GM19328 (cell line): ENCODE data around the gene RPA1.

Source experiments
- ATAC-seq: cut with Tn5 transposase; IDR thresholded peaks from one replicate; pipeline ENCODE4 v1.9.1; 2021; ENCODE audit warnings: mild to moderate bottlenecking, moderate library complexity; ENCODE audit not compliant: unreplicated experiment

The RPA1 gene

DNA sequence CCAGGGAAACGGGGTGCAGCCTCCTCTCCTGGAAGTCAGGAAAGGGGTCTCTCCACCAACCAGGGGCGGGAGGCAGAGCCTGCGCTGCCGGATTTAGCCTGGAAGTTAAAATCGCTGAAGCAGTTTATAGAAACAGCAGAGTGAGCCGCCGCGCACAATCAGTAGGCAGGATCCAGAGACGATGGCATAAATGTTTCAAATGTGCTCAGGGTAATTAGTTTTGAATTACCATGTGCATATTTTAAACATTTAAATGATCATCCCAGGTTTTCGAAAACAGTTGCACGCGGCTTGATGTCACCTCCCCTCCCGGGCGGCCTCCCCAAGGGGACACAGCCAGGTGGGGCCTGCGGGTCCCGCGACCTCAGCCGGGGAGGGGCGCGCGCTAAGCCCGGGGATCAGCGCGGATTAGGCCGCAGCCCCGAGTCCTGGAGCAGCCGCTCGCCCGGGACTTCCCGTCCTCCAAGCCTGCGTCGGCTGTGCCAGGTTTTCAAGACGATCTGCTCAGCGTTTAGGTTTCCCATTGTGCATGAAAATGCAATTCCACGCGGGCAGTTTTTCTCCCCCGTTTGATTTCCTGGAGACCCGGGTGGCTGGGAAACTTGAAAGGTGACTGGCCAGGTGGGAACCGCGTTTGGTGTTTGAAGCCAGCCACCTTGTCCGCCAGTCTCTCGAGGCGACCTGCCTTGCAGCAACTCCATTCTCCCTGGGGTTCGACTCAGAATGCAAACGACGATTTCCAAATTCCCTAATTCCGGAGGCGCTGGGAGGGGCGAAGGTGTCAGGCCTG is 78.3 kb downstream of the RPA1 start:
- ATAC-seq: no peak

DNA sequence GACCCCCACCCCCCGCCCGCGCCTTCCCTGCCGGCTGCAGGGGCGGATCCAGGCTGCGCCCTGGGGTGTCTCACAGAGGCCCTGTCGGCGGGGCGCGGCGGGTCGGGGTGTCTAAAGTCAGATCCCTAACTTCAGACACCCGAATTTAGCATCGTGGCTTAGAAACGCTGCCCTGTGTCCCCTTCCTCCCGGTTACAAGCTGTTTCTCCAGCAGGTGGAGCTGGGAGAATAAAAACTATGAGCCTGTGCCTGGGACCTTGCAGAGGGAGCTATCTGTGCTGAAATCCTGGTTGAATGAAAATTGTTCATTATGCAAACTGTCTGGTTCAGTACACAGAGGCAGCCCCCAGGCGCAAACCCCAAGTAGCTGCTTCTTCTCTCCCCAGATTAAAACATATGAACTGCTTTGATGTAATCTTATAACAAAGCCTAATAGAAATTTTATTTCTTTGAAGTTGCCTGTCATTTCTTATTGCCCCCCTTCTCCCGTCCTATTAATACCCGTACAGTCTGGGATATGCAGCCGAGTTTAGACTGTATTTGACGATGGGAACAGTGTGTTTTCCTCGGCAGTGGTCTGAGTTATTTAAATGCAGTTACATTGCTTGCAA is 79.0 kb downstream of the RPA1 start:
- ATAC-seq: no peak

DNA sequence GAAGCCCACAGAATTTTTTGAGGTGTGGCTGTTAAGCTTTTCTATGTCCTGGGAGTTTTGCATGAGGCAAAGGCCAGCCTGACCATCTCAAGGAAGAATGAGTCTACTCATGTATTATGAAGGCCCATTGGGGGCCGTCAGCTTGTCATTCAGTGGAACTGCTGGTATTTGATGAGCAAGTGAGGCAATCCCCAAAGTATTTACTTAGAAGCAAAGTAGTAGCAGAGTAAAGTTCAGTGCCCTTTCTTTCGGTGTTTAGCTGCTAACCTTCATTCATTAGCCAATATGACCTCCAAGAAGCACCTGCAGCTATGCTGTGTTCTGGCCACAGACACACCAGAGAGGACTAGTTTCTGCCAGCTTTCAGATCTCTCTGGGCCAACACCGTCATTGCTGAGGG is 80.2 kb downstream of the RPA1 start:
- ATAC-seq: no peak

DNA sequence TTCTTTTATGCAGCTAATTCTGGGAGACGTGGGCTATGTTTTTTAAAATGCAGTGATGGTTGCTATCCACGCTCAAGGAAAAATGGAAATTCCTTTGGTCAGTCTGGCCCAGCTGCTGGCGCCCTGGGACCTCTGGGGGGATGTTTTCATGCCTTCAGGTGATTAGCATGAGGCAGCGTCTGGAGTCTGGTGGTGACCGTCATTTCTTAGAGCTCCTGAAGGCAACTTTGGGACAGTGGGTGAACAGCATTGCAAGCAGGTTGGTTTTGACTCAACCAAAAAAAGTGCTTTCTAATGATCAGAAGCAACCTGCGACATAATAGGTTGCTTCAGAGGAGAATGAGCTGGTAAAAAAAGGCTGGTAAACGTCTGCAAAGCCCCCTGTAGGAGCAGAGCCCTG is 82.3 kb downstream of the RPA1 start:
- ATAC-seq: no peak

DNA sequence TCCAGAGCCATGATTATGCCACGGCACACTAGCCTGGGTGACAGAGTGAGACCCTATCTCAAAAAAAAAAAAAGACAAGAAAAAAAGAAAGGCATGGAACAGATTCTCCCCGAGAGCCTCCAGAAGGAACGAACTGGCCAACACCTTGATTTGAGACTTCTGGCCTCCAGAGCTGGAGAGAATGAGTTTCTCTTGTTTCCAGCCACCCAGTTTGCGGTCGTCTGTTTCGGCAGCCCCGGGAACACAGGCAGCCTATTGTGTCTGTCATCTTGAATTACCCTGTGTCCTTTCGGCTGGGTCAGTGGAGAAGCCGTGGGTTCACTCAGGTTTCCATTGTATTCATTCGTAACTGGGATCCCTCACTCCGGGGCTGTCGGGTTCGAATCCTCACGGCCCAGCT is 83.9 kb downstream of the RPA1 start:
- ATAC-seq: no peak

DNA sequence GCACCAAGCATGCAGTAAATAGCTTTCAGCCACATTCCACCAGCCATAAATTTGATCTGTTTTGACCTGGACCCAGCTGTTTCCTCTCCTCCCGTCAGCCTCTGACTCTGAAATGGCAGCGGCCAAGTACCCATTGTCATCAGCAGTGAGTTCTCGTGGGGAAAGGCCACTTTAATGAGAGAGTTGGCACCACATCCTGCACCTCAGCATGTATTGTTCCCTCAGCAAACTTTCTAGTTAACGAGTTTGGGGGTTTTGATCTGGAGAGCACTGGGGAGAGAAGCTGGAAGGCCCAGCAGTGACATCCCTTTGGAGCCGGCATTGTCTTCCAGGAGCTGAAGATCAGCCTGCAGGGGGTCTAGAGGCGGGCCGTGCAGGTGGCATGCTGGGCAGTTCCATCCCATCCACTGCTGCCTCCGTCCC is 84.9 kb downstream of the RPA1 start:
- ATAC-seq: no peak

DNA sequence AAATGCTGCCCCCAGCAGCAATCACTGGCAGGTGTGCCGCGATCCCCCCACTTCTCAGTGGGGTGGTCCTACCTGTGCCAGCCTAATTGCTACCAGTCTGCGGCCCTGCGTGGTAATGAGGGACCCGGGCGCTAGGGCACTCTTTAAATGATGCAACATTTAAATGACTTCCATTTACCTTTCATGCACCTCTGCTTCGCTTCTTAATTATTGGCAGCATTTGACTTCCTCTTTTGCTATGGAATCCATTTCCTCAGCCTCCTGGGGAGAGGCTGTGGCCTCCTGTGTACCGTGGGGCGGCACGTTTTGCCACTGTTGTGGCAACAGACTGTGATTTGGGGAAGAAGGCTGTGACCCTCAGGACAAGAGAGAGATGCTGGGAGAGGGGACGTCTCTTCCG is 86.1 kb downstream of the RPA1 start:
- ATAC-seq: no peak

DNA sequence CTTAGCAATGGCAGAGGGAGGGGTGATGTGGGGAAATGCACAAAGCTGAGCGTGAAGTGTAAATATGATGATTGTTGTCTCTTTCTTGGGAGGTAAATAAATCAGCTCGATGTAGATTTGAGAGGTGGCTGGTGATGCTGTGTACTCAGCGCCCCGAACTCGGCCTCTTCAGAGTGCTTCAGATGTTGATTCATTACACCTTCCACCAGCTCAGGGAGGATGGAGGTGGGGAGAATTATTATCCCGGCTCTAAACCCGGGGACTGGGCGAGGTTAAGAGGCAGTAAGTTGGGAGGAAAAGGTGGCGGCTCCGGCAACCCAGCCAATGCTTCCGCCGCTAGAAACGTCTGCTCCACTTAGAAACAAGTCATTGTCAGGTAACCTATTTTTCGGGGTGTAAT is 86.5 kb downstream of the RPA1 start:
- ATAC-seq: no peak

DNA sequence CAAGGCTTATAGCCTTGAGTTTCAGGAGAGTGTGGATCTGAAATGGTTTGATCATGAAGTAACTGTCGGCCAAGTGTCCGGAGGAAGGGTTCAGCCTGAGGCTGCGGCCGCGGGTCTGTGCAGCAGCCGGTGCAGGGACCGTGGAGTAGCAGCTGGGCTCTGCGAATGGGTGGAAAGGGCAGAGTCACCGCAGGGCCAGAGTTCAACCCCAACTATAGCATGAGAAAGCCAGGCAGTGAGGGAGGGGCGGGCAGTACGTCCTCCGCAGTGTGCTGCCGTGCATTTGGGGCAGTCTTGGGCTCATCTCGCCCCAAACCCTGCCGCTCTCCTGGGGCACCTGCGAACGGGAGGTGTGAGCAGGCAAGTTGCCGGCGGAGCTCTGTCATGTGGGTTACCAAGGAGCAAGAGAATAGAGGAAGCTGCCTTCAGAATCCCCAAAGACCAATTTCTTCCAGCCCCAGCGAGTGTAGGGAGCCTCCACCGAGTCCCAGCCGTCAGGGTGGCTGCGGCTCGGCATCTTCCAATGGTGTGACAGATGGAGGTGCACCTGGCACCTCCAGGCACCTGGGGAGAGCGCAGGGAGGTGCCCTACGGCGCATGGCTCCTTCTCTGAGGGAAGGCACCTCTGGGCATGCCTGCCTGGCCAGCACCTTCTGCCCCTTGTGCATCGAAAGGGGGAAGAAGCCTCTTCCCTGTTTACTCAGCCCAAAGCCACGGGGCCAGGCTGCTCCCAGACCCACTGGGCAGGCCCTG is 87.3 kb downstream of the RPA1 start:
- ATAC-seq: no peak

DNA sequence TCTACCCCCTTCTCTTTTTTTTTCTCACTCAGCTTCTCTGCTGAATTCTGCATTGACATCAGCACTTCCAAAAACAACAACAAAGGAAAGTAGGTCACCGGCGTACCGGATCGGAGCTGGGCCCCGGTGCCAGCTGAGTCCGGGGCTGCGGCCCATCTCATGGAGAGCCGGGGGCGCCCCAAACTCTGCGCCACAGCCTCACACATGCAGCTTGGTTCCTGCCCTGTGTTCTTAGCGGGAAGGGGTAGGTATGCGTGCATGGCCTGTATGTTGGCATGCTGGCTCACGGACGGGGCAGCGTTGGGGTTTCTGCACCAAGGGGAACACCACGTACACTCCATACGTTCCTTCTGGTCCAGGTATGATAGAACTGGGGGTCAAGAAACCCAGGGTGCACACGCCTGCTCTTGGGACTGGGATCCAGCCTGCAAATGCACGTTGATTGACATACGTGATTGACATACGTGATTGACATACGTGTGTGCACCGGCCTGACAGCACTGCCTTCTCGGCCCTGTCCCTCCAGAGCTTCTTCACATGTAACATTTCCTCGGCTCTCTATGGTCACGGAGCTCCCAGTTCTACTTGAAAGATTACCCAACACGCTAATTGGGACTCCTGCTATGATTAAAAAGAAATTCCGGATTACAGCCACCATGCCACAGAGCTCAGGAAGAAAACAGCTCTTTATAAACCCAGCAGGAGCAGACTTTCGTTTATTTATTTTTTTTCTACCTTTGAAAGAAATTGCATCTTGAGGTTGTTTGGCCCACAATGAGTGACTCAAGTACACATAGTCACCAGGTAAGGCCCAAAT is 88.7 kb downstream of the RPA1 start:
- ATAC-seq: no peak

DNA sequence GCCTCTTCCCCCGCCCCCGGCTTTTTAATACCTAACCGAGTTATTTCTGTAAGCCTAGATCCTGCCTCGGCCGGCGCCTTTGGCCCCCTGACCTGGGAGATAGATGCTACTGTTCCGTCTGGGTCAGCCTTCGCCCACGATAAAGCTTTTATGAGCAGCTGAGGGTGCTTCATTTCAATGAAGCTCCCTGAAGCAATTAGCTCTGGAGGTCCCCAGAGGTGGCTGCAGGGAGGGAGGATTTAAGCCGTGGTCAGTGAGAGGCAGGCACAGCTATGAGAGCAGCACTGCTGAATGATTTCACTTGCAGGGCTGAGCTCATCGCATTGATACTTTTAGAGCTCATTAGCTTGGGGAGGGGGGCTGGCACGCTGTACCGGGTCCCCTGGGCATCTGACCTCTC is 89.4 kb downstream of the RPA1 start:
- ATAC-seq: no peak

DNA sequence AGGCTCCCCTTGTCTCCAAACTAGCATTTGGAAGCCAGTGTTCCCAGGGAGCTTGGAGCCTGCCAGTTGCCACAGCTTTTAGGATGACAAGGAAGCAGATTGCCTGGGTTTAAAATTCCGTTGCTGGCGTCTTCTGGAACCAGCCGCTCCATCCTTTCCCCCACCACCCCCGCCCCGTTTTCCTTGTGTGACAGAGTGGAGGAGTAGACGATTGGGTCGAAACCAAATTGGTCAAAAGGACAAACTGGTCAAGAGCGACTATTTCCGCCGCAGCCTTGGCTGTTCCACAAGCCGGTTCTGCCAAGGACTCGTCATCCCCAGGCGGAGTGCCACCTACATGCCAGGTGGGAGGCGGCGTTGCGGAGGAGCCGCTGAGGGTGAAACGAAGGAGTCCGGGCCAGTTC is 91.1 kb downstream of the RPA1 start:
- no peak for ATAC-seq

DNA sequence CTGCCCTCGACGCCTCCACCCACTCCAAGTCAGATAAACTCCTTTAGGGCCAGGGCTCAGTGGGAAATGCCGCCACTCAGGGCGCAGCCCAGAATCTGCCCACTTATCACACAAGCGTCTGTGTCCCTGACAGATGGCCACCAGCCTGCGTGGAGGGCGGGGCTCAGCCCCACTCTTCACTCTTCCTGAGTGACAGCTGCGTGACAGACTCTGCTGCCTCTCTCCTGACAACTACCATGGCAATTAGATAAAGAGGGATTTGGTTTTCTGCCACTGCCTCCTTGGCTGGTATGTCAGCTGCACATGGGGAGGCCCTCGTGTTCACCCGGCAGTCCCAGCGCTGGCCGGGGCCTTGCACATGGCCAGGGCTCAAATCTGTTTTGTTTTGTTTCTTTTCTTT is 99.2 kb downstream of the RPA1 start:
- ATAC-seq: no peak

DNA sequence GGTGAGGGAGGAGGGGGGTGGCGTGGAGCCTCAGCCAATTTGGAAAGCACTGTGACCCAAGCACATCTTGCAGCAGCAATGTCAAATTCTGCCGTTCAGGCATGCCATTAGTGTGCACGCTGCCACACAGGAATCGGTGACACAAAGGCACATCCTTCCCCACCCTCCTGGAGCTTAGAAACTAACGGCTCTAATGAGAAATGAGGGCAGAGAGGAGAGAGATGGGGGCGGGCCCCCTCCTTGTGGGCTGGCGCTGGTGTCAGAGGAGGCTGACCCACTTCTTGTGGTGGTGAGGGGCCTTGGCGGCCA is 100.5 kb downstream of the RPA1 start:
- no peak for ATAC-seq

DNA sequence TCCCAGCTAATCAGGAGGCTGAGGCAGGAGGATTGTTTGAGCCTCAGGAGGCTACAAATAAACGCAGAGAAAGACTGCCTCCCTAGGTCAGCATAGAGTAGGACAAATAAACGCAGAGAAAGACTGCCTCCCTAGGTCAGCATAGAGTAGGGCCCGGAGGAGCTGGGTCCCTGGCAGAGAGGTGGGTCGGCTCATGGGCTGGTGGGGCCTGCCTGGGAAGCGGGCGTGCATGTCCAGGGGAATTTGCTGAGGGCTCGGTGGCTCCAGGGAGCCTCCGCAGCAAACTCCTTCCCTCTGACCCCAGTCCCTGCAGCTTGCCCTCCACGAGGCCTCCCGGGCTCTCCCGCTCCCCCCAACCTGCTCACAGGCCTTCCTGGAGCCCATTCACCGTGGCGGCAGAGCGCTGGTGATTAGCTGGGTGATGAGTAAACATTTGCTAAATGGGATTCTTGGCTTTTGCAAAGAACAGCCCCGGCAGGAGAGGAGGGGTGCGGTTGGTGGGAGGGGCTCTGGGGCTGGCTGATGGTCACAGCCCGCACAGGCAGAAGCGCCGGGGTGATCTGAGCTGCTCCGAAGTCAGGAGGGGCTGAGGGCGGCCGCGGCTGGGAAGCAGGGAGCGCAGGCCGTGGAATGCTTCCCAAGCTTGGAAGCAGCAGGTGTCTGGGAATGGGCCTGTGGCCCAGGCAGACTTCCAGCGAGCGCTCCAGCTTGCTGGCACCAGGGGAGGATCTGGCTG is 102.2 kb downstream of the RPA1 start:
- ATAC-seq: no peak

DNA sequence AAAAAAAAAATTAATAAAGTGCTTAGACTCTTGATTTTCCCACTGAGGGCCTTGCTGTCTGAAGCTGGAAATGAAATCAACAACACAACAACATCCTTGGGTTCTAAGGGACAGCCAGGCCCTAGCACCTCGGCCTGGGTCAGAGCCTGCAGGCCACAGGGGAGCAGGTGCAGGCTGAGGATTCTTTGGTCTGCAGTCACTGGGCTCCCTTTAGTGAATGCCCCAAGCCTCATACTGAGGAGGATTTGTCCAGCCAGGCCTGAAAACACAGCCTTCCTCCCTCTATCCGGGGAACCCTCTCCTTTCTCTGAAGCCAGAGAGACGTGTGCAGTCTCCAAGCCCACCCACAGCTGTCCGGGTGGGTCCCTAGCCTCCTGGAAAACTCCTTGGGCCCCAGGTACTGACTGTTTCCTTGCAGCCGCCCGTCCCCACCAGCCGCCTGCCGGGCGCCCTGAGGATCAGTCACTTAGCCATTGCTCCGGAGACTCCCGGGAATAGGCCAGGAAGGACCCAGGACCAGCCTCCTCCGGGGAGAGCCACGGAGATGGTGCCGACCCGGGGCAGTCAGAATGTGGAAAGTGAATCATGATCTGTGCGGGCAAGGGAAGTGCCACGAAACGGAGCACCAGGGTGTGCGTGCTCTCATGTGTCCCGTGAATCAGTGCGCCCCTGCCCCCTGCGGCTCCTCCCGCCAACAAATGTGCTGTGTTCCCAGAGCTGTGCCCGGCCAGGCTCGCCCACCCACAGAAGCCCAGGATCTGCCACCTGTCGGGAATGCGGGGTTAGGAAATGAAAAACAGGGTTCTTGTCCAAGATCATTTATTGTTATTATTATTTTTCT is 104.3 kb downstream of the RPA1 start:
- no peak for ATAC-seq

DNA sequence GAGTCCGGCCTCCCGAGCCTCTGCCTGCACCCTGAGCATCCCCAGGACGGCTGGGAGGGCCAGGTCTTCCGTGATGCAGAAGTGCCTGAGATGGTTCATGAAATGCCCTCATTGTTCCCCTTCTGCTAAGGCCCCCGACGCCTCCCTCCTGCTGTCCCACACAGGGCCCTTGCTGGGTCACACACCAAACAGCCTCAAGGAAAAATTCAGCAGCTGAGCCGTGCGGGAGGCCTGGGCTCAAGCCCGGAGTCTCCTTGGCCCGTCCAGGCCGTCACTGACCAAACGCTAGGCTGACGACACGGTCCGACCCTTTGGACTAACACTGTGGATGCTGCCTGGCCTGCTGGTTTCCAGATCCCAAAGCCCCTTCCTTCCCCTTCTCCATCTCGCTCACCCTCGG is 105.1 kb downstream of the RPA1 start:
- ATAC-seq: no peak

DNA sequence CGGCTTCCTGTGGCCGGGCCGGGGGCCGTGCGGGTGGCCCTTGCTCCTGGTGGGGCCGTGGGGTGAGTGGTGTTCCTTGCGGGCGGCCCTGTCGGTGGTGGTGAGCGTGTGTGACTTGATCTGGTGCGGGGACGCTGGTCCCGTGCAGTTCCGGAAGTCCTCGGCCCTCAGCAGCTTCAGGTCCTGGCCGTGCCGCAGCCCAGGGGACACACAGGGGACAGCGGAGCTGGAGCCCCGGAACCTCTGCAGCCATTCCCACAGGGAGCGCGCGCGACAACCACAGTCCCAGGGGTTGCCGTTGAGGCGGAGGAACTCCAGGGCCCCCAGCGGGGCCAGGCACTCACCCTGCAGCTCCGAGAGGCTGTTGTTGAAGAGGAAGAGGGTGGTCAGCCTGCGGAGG is 107.0 kb downstream of the RPA1 start:
- ATAC-seq: no peak

DNA sequence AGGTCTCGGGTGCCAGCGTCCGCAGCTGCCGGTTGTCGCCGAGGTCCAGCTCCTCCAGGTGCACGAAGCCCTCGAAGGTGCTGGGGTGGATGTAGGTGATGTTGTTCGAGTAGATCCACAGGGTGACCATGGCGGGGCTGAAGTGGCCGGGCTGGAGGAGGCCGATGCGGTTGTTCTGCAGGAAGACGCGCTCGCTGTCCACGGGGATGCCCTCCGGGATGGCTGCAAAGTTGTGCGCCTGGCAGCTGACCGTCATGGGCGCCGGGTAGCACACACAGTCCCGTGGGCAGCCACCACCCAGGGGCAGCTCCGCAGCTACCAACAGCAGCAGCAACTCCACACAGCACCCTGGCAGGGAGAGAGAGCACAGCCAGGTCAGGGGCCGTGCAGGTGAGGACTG is 107.7 kb downstream of the RPA1 start:
- ATAC-seq: no peak
